ENCODE results near the gene DGKB.

DNA sequence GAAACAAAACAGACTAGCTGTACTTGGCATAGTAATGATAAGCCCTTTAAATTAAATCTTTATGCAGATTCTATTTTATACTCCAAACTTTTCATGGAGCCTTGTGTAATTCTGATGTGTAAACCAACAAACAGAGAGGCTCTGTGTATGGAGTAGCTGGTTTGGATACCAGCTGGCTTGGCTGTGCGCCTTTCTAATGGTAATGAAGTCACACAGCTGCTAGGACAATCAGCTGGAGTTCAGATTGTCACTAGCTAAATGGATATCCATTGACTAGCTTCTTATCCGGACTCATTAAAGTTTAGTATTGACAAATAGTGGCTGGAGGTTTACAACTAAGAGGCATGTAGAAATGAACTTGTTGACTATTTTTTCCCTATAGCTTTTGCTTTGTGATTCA is 398.4 kb downstream of the DGKB start:
- no peak for TF ChIP-seq POLR2A (IDR thresholded peaks at IDR 0.05)
- TF ChIP-seq, protein P1, sequence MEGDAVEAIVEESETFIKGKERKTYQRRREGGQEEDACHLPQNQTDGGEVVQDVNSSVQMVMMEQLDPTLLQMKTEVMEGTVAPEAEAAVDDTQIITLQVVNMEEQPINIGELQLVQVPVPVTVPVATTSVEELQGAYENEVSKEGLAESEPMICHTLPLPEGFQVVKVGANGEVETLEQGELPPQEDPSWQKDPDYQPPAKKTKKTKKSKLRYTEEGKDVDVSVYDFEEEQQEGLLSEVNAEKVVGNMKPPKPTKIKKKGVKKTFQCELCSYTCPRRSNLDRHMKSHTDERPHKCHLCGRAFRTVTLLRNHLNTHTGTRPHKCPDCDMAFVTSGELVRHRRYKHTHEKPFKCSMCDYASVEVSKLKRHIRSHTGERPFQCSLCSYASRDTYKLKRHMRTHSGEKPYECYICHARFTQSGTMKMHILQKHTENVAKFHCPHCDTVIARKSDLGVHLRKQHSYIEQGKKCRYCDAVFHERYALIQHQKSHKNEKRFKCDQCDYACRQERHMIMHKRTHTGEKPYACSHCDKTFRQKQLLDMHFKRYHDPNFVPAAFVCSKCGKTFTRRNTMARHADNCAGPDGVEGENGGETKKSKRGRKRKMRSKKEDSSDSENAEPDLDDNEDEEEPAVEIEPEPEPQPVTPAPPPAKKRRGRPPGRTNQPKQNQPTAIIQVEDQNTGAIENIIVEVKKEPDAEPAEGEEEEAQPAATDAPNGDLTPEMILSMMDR (IDR thresholded peaks at IDR 0.05): no peak

All from adrenal gland (tissue), 5 donors.